Panc1 (cell line): Measurements from ENCODE around the gene PIP5K1C.

Experiments used
- CTCF ChIP-seq: fragments of 450-650 bp; IDR thresholded peaks from 2 replicates; pipeline ENCODE4 v1.5.1; 2017; ENCODE audit warnings: mild to moderate bottlenecking
- POLR2AphosphoS5 ChIP-seq: IDR thresholded peaks from 2 replicates; pipeline ENCODE4 v1.6.1; 2012; ENCODE audit warnings: mild to moderate bottlenecking, low read depth, low read length, moderate library complexity
- REST ChIP-seq, 2 experiments: IDR thresholded peaks; 2 replicates each; pipeline ENCODE4 v1.6.1; 2011 to 2012; ENCODE audit warnings: low read depth in 2 of 2, control low read depth in 1 of 2, low read length in 1 of 2, mild to moderate bottlenecking in 1 of 2, moderate library complexity in 1 of 2; ENCODE audit not compliant: insufficient read depth in 1 of 2
- SIN3A ChIP-seq: IDR thresholded peaks from 2 replicates; pipeline ENCODE4 v1.6.1; 2012; ENCODE audit warnings: low read depth, mild to moderate bottlenecking, low read length, moderate library complexity, borderline replicate concordance; ENCODE audit not compliant: insufficient read depth
- TCF7L2 ChIP-seq: IDR thresholded peaks from 2 replicates; pipeline ENCODE4 v1.6.1; 2011; ENCODE audit warnings: mild to moderate bottlenecking, low read depth, low read length, inconsistent platforms

- TF ChIP-seq CTCF (no peak), POLR2AphosphoS5 (no peak), REST (IDR thresholded peaks at IDR 0.05; ENCODE audit: insufficient read depth in 1 of 2, low read depth in 2 of 2, low read length in 1 of 2) (no peak), TCF7L2 (no peak), SIN3A (no peak)
These were observed 108.2 kb downstream of the PIP5K1C start for GRCh38 chr19:3591876-3592613.
